Left kidney (tissue), 2 donors: ENCODE data around the gene LIPM. TPM values are rescaled to one million over a fixed set of nuclear protein-coding genes. Genes with fewer than 3 reads are reported as not detected.
A peak's percentile ranks its signal among the peaks of the same experiment; 100 is the strongest.
"Not testable (repeated sequence)": the region's sequence is repeated elsewhere in the genome, so short reads cannot be mapped to it uniquely, and the experiment has no call there.

Source experiments
- DNase-seq: peaks from one replicate; pipeline ENCODE4 v3.0.0-alpha.2; 2013
- polyA plus RNA-seq: library from polyadenylated mRNA; unstranded; fragments of 120-200 nt; gene quantifications from one replicate; pipeline ENCODE4 v1.2.1, GENCODE V29; 2013; ENCODE audit not compliant: insufficient read length

LIPM gene
- polyA plus RNA-seq, 1 donor = not detected

DNA sequence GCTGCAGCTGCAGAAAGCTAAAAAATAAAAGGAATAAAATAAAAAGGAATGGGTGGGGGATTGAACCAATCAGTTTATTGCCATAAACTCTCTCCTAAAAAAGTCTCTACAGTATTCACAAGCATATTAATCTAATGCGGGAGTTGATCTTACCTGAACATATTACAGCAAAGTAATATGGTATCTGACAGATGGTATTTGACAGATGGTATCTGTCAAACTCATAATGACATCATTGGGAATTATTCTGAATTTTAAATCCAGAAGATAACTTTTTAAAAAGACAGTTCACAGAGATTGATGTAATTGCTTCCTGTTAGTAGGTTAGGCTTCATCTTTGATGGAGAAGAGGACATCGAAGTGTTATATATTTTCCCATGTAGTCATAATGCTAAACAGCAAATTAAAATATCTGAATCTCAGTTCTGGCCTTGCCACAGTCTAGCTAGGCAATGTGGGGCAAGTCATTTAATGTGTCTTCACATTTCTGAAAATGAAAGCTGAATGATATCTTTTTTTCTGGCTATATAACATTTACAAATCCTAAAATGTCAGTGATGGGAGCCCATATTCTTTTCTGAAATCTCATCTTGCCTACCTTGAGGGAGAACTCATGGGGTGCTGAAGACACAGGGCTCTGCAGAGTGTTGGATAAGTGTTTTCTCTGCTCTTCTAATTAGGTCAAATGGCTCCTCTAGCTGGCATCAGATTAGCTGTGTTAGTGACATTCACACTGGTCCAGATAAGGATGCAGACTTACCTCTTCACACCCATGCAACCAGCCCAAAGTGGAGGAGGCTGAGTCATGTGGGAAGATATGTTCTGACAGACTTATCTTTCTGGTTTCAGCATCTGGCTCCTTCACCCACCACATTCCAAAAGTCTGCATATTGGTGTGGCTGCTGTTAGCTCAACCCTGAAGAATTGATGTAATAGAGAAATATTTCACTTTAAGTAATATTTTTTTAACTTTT, 2.1 kb upstream of the LIPM start:
- DNase-seq = no peak

DNA sequence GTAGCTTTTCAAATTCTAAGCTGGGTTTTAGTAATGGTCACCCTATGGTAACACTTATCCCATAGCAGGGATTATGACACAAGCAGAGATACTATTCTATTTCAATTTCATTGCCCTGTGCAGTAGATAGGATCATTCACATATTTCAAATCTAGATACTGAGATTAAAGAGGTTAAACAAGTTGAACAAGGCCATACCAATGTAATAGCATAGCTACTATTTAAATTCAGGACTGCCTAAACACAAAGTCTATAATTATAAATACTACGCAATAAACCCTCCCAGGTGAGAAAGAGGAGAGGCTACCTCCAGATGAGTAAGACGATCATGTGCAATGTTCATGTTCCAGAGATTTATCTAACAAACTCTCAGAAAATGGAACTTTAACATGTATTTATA, 1.1 kb downstream of the LIPM start:
- no peak for DNase-seq

DNA sequence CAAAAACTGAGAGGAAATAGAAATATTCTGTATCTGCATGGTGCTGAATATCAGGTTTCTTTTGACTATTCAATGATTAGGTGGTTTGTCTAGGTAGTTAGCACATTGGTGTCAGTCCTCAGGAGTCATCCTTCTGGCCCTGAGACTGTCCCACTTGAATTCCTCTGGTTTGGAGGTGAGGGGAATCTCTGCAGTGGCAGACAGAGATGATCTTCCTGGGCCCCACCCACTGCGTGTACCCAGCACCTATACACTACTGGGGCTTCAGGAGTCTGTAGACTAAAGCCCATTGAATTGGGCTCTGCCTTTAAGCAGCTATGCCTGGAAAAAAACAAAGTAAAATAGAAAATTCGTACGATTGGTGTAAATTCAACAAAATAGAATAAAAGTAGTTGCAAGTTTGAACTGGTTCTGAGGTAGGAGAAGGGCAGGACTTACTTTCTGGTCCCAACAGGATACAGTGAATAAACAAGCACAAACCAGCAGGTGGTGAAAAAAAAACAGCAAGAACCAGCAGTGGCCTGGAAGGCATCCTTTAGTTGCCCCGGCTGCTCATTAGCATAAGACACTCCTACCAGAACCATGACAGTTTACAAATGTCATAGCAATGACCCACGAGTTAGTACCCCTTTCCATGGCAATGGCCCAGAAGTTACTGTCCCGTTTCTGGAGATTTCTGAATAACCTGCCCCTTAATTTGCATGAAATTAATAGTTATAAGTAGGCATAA, 1.7 kb downstream of the LIPM start:
- DNase-seq = no peak

DNA sequence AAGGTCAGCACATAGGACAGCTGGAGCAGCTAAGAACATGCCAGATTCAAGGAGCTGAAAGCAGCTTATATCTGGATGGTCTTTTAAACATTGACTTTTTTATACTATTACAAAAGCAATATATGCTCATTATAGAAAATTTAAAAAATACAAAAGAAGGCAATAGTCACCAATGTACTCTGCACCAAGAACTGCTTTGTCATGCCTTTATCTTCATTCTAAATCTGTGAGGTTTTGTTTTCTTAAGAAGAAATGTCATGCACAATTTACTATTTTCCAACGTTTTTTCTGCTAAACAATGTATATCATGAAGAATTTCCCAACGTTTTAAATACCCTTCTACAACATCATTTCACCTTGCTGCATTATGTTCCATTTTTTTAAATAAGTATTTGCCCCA, 2.8 kb downstream of the LIPM start:
- DNase-seq = no peak

DNA sequence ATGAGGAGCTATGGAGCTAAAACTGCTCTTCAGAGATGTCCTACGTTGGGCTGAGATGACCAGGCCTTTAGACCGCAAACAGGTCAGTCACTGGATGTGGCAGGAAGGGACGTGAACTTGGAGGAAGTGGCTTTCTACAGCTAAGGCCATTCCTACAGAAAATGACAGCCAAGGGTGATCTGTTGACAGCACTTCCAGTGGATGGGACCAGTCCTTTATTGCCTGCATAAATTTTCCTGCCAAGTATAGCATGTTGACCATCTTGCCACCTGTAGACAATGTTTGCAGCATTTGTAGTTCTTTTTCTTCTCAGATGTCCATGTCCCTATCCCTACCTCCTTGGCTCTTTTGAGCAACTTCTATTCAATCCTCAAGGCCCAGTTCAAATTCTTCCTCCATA, 3.4 kb downstream of the LIPM start:
- DNase-seq = no peak

DNA sequence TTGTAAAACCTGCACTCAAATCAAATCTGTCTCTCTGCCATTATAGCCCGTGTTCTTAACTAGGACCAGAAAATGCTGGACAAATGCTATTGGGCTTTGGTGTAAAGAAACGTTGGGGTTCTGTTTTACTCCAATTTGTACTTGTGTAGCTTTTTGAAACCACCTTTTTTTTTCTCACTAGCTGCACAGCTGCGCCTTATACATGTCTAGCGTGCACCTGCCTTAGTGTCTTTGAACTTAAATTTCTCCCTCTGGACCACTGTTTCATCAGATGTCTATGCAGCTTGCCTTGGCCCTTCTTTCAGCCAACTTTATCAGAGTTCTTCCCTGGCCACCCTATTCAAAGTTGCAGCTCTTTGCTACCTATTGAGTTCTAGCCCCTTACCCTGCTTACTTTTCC, 7.1 kb downstream of the LIPM start:
- DNase-seq = no peak

DNA sequence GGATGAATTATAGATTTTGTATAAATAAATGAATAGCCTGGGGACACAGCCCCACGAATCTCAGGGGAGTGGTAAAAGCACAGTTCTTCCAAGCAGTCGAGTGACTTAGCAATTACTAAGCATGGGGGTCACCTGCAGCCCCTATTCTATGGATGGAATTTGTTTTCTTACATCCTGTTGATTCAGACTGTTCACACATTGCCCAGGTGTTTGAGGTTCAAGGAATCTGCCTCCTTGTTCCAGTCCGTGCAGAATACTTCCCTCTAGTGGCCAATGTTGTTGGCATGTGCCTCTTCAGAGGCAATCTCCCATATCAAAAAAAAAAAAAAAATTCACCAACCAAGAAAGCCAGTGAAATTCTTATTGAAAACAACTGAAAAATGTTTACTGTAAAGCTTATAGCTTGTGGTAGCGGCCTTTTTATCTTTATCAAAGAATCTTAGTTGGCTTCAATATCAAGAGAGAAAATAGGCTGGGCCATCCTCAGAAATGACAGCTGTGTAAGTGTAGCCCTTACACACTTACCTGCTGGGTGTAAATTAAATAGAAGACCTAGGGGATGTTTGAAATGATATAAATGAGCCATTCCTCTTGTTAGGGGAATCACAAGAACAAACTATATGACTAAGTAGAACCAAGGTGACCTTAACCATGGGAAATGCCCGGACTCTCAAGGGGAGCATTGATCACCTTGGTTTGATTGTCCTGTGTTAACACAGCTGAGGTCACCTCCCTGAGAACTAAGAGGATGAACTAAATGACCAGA, 7.8 kb downstream of the LIPM start:
- peak; percentile 38 for DNase-seq

DNA sequence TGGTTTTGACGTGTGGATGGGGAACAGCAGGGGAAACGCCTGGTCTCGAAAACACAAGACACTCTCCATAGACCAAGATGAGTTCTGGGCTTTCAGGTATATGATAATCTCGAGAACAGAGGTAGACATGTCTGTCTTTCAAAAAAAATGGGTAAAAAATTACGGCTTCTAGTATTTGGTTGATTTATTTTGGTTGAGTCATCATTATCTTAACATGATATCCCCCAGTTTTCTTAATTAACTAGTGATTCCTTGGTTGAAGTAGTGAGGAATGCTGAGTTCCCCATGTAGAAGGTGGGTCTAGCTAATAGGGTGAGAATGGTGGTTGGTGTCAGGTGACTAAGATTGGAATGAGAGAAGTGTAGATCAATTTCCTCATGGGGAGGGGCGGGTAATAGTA, 10.7 kb downstream of the LIPM start:
- DNase-seq = no peak

DNA sequence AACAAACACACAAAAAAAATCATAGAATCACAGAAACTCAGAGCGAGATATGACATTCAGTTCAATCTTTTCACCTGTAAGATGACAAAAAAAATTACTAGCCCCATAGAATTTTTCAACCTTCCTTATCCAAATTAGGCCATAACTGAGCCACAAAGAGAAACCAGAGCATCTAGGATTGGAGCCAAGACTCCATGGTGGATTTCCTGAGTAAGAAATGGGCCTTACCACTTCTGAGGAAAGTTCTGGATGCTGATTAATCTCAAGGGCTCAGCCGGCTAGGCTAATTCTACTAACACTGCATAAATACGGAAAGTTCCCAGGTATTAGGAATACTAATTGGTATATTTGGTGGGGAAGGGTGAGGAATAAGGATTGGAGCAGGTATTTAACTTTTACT, 16.8 kb downstream of the LIPM start:
- DNase-seq = no peak

DNA sequence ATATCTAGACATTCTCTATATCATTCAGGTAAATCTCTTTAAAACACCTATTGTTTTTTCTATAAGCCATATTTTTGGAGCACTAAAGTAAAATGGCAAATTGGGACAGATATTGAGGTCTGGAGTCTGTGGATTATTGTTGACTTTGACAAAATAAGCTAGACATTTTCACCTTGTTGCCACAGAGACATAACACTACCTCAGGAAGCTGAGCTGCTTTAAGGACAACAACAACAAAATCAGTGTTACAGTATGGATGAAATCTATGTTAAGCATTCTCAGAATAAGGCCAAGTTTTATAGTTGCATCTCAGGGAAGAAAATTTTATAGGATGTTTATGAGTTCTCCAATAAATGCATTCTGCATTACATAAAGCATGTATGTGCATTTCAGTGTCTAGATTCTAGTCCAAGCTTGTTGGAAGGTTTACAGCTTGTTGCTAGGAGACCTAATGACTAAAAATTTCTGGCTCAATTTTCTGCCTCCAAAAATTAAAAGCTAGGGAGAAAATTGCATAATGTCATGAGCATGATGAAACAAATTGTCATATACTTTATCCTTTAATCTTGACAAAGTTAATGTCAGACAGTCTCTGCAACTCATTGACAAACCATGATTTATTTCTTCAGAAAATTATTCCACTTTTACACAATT, 18.3 kb downstream of the LIPM start:
- DNase-seq = peak; percentile 46

DNA sequence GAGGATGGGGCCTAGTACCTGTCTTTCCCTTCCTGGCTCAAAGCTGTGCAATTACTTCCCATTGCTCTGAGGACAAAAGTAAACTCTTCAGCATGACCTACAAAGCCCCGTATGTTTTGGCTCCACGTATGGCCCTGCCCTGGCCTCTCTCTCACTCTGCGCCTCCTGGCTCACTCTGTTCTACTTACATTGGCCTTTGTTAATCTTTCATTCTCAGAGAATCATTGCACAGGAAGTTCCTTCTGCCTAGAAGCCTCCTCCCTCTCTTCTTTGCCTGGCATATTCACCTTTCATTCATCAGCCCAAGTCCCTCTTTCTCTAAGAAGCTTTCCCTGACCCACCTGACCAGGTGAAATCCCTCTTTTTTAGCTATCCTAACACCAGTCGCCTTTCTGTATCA, 23.9 kb downstream of the LIPM start:
- DNase-seq = no peak

DNA sequence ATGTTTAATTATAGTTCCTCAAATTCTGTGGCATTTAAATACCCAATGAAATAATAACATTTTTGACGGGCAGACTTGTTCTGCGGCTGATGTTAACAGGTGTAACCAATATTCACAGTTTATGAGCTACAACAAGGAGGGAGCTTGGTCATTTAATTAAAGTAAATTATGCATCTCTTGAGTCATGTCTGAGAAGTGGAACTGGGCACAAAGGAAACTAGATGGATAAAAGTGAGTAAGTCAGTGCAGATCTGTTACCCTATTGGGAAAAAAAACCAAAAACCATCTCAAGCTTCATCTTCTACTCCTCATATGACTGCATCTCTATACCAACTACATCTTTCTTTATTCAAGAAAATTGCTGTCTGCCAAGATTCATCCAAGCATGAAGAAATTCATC, 25.1 kb downstream of the LIPM start:
- no peak for DNase-seq

DNA sequence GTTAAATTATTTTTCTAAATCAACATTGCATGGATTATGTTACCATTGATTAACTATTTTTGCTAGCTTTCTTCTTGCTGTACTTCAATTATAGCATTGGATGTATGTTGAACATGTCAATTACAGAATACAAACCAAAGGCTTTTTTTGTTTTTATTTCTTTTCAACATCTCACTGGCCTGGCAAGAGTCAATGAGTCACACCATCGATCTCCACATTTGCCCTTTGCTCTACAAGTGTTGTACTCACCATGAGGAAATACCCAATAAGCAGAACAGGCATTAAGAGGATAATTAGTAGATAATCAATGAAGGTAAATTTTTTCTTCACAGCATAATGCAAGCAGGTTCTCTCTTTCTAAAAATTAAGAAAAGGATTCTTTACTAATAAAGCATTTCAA, 25.8 kb downstream of the LIPM start:
- DNase-seq = no peak

DNA sequence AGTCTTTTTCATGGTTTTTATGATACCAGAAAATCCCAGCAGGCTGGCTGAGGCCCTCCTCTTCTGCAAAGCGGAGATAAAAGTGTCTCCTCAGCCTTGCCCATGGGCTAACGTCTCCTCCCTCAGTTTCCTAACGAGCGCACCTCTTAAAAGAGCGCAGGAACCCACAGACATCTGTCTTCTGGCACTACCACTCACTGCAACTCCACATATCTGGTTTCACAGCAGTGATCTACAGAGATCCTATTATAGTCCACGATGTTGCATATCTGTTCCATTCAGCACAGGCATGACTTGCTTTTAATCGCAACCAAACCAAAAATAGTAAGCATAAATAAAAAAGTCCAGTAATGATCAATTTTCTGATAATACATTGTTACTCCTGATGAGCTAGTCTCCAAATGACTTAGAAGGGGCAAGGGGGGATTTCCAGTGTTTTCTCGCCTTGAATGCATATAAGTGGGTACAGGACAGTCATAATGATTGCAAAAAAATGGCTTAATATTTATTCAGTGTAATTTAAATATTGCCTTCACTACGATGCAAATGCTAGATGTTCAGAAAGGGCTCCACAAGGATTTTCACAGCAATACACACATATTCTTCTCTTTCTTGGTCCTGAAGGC, 28.2 kb downstream of the LIPM start:
- DNase-seq = no peak

DNA sequence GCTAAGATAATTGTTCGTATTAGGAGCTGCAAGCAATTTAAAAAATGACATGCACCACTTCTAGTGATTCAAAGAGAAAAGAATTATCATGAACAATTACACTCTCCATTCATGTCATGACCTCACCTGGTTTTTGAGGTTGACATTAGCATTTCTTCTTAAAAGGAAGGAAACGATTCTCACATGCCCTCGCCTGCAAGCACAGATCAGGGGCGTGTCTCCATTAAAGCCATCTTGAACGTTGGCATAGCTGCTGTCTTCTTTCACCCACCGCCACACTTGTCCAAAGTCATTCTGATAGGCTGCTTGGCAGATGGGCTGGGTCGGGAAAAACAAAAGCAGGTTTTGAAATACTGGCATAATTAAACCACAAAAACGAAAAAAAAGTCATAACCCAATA, 29.2 kb downstream of the LIPM start:
- no peak for DNase-seq

DNA sequence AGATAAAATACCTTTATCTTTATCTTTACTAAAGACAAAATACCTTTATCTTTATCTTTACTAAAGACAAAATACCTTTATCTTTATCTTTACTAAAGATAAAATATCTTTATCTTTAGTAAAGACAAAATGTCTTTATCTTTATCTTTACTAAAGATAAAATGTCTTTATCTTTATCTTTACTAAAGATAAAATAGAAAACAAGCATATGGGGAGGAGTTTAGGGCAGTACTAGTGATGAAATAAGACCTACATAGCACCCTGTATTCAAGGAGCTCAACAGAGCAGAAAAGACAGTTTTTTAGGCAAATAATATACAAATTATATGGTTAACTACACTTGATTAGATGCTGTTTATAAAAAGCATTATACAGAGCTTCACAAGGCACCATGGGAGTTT, 29.8 kb downstream of the LIPM start:
- DNase-seq = no peak

DNA sequence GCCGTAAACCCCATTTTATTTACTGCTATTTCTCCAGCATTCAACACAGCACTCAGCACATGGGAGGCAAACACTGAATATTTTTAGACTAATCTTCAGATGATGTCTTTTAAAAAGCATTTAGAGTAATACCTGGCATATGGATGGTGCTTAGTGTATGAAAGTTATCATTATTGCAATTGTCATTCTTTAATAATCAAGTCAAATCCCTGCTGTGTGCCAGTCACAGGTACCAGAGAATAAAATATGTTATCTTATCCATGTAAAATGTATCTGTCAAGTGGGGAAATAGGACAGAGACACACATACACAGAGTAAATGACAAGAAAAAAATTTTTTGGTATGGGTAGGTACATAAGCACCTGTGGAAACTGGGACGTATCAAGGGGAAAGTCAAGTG, 30.6 kb downstream of the LIPM start:
- DNase-seq = no peak

DNA sequence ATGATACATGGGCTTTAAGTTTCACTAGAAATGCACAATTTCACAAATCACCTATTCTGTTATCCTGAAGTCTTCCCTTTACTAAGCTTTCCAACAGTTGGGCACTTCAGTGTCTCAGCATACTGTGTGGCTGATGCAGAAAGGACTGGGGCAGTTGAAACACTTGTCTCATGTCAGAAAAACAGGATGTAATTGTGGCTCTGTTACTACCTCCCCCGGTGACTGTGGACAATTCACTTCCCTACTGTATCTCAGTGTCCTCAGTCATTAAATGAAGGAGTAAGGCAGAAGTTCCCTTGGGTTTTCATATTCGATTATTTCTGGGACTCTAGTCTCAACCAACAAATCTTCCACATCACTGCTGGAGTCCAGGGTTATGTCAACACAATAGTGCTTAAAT, 31.2 kb downstream of the LIPM start:
- no peak for DNase-seq

DNA sequence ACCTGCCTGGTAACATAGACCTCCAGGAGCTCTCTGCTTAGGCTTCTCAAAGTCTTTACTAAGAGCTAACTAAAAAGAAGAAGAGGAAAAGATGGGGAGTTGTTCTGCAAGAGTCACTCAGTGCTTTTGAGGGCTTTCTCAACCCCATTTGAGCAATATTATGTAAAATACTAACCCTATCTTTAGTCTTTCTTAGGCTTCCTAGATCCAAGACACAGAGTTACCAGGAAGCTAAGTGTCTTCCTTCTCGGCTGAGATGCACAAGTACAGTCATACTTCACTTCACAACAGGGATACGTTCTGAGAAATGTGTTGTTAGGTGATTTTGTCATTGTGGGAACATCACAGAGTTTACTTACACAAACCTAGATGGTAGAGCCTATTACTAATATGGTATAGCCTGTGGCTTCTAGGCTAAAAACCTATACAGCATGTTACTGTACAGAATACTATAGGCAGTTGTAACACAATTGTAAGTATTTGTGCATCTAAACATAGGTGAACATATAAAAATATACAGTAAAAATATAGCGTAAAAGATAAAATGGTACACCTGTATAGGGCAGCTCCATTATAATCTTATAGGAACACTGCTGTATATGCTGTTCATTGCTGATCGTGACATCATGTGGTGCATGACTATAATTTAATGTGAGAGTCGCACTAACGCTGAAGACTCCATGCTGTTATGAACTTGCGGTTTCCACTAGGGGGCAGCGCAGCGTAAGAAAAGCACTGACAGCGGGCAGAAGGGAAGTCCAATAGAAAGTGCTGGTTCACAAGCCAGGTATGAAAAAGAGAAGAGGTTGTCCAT, 32.8 kb downstream of the LIPM start:
- DNase-seq = peak; percentile 81

DNA sequence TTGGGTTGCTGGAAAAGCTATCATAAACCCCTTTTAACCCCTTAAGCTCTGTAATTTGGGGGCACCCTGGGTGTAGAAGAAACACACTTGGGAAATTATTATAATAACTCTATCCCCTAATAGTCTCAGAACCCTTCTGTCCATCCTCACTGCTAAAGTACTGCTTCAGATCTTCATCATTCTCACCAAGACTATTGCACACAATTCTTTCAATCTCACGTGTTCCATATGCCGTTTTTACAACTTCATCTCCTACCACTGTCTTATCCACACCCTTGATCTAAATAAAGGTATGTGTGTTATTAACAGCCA, 33.3 kb downstream of the LIPM start:
- no peak for DNase-seq

DNA sequence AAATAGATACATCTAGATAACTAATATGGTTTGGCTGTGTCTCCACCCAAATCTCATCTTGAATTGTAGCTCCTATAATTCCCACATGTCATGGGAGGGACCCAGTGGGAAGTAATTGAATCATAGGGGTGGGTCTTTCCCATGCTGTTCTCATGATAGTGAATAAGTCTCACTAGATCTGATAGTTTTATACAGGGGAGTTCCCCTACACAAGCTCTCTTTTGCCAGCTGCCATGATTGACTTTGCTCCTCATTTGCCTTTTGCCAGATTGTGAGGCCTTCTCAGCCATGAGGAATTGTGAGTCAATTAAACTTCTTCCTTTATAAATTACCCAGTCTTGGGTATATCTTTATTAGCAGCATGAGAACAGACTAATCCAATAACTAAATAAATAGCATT, 35.1 kb downstream of the LIPM start:
- DNase-seq = not testable (repeated sequence)
